ENCODE results near the gene FOXP1.

- no peak for TF ChIP-seq POLR2A (IDR thresholded peaks at IDR 0.05)
- no peak for TF ChIP-seq CTCF (IDR thresholded peaks at IDR 0.05)
These were observed 282.6 kb downstream of the FOXP1 start for GRCh38 chr3:71300951-71301393.
